HG03159 (cell line): Measurements from ENCODE around the gene GALNT10.

Experiments
- ATAC-seq: cut with Tn5 transposase; IDR thresholded peaks from one replicate; pipeline ENCODE4 v1.9.1; 2021; ENCODE audit warnings: mild to moderate bottlenecking, moderate library complexity; ENCODE audit not compliant: unreplicated experiment

Gene GALNT10

GRCh38 chr5:154372661-154373060 is 182.1 kb downstream of the GALNT10 start:
- no peak for ATAC-seq

- ATAC-seq, result no peak
Observed at GRCh38 chr5:154373326-154373725, 182.8 kb downstream of the GALNT10 start.

GRCh38 chr5:154373729-154374179 is 183.2 kb downstream of the GALNT10 start:
- no peak for ATAC-seq

- ATAC-seq, result no peak
Observed at GRCh38 chr5:154374264-154374663, 183.7 kb downstream of the GALNT10 start.

GRCh38 chr5:154375329-154376008 is 184.9 kb downstream of the GALNT10 start:
- no peak for ATAC-seq

- ATAC-seq, result no peak
Observed at GRCh38 chr5:154376481-154376880, 185.9 kb downstream of the GALNT10 start.

- no peak for ATAC-seq
Observed at GRCh38 chr5:154377754-154378533, 187.4 kb downstream of the GALNT10 start.

- no peak for ATAC-seq
Observed at GRCh38 chr5:154380263-154380662, 189.7 kb downstream of the GALNT10 start.

GRCh38 chr5:154384480-154385235 is 194.1 kb downstream of the GALNT10 start:
- peak; percentile 98 for ATAC-seq

- no peak for ATAC-seq
Observed at GRCh38 chr5:154385236-154385512, 194.6 kb downstream of the GALNT10 start.

GRCh38 chr5:154386952-154387629 is 196.6 kb downstream of the GALNT10 start:
- no peak for ATAC-seq

GRCh38 chr5:154388842-154389241 is 198.3 kb downstream of the GALNT10 start:
- no peak for ATAC-seq

GRCh38 chr5:154390096-154390495 is 199.6 kb downstream of the GALNT10 start:
- ATAC-seq, result no peak

GRCh38 chr5:154390746-154391359 is 200.3 kb downstream of the GALNT10 start:
- ATAC-seq, result no peak

- ATAC-seq, result no peak
Observed at GRCh38 chr5:154391788-154392187, 201.3 kb downstream of the GALNT10 start.

- no peak for ATAC-seq
Observed at GRCh38 chr5:154393850-154394249, 203.3 kb downstream of the GALNT10 start.

GRCh38 chr5:154394307-154394706 is 203.8 kb downstream of the GALNT10 start:
- ATAC-seq, result no peak

GRCh38 chr5:154395407-154396106 is 205.0 kb downstream of the GALNT10 start:
- peak; percentile 71 for ATAC-seq

- ATAC-seq, result no peak
Observed at GRCh38 chr5:154396128-154396527, 205.6 kb downstream of the GALNT10 start.
